GM18868 (cell line): ENCODE data around the gene KIF7.

ENCODE experiments used
- ATAC-seq: cut with Tn5 transposase; IDR thresholded peaks from one replicate; pipeline ENCODE4 v1.9.1; 2021; ENCODE audit warnings: mild to moderate bottlenecking, moderate library complexity; ENCODE audit not compliant: unreplicated experiment

The KIF7 gene

GRCh38 chr15:89648106-89649012, 6.9 kb downstream of the KIF7 start:
- ATAC-seq, result no peak

- ATAC-seq, result peak; percentile 57
Observed at GRCh38 chr15:89647191-89647851, 7.9 kb downstream of the KIF7 start.

GRCh38 chr15:89646416-89647141, 8.7 kb downstream of the KIF7 start:
- no peak for ATAC-seq

- no peak for ATAC-seq
Observed at GRCh38 chr15:89645680-89646079, 9.6 kb downstream of the KIF7 start.

- no peak for ATAC-seq
Observed at GRCh38 chr15:89642106-89642505, 13.2 kb downstream of the KIF7 start.

- no peak for ATAC-seq
Observed at GRCh38 chr15:89641053-89641452, 14.2 kb downstream of the KIF7 start.

- ATAC-seq, result no peak
Observed at GRCh38 chr15:89640245-89640644, 15.0 kb downstream of the KIF7 start.

GRCh38 chr15:89633585-89633984, 21.7 kb downstream of the KIF7 start:
- ATAC-seq, result no peak

- ATAC-seq, result no peak
Observed at GRCh38 chr15:89632563-89633430, 22.5 kb downstream of the KIF7 start.

- ATAC-seq, result no peak
Observed at GRCh38 chr15:89631902-89632264, 23.4 kb downstream of the KIF7 start.

- ATAC-seq, result no peak
Observed at GRCh38 chr15:89630974-89631901, 24.0 kb downstream of the KIF7 start.

GRCh38 chr15:89630260-89630659, 25.0 kb downstream of the KIF7 start:
- ATAC-seq, result no peak

GRCh38 chr15:89629829-89630228, 25.4 kb downstream of the KIF7 start:
- no peak for ATAC-seq

GRCh38 chr15:89628806-89629715, 26.2 kb downstream of the KIF7 start:
- ATAC-seq, result no peak

GRCh38 chr15:89628301-89628700, 27.0 kb downstream of the KIF7 start:
- no peak for ATAC-seq

- ATAC-seq, result no peak
Observed at GRCh38 chr15:89627256-89627970, 27.9 kb downstream of the KIF7 start.

- no peak for ATAC-seq
Observed at GRCh38 chr15:89625716-89626115, 29.6 kb downstream of the KIF7 start.

- ATAC-seq, result no peak
Observed at GRCh38 chr15:89623165-89623564, 32.1 kb downstream of the KIF7 start.
